ENCODE measurements around the gene RASD2. TPM values are rescaled to one million over a fixed set of nuclear protein-coding genes. Genes with fewer than 3 reads are reported as not detected.

The RASD2 gene
- total RNA-seq, 1 experiment from 2014 or later, result 3.1 TPM

DNA sequence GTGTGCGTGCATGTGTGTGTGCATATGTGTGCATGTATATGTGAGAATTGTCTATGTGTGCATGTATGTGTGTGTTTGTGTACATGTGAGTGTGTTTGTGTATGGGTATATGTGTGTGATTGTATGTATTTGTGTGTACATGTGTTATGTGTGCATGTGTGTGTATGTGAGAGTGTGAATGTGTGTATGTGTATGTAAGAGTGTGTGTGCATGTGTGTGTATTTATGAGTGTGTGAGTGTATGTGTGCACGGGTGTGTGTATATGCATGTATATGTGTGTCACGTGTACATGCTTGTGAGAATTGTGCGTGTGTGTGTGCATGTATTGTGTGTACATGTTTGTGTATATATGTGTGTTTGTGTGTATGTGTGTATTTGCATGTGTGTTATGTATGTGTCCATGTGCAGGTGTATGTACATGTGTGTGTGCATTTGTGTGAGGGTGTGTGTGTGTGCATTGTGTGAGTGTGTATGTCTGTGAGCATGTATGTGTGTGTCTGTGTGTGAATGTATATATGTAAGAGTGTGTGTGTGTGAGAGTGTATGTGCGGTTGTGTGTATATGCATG, 60.5 kb downstream of the RASD2 start:
- no peaks in the 10 kb centered on the region for H3K9me3 Mint-ChIP-seq
- TF ChIP-seq, protein P1, sequence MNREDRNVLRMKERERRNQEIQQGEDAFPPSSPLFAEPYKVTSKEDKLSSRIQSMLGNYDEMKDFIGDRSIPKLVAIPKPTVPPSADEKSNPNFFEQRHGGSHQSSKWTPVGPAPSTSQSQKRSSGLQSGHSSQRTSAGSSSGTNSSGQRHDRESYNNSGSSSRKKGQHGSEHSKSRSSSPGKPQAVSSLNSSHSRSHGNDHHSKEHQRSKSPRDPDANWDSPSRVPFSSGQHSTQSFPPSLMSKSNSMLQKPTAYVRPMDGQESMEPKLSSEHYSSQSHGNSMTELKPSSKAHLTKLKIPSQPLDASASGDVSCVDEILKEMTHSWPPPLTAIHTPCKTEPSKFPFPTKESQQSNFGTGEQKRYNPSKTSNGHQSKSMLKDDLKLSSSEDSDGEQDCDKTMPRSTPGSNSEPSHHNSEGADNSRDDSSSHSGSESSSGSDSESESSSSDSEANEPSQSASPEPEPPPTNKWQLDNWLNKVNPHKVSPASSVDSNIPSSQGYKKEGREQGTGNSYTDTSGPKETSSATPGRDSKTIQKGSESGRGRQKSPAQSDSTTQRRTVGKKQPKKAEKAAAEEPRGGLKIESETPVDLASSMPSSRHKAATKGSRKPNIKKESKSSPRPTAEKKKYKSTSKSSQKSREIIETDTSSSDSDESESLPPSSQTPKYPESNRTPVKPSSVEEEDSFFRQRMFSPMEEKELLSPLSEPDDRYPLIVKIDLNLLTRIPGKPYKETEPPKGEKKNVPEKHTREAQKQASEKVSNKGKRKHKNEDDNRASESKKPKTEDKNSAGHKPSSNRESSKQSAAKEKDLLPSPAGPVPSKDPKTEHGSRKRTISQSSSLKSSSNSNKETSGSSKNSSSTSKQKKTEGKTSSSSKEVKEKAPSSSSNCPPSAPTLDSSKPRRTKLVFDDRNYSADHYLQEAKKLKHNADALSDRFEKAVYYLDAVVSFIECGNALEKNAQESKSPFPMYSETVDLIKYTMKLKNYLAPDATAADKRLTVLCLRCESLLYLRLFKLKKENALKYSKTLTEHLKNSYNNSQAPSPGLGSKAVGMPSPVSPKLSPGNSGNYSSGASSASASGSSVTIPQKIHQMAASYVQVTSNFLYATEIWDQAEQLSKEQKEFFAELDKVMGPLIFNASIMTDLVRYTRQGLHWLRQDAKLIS (CRISPR knock-in tag; IDR thresholded peaks at IDR 0.05; ENCODE audit: borderline replicate concordance), result no peak
- TF ChIP-seq, protein P2, sequence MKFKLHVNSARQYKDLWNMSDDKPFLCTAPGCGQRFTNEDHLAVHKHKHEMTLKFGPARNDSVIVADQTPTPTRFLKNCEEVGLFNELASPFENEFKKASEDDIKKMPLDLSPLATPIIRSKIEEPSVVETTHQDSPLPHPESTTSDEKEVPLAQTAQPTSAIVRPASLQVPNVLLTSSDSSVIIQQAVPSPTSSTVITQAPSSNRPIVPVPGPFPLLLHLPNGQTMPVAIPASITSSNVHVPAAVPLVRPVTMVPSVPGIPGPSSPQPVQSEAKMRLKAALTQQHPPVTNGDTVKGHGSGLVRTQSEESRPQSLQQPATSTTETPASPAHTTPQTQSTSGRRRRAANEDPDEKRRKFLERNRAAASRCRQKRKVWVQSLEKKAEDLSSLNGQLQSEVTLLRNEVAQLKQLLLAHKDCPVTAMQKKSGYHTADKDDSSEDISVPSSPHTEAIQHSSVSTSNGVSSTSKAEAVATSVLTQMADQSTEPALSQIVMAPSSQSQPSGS (CRISPR knock-in tag; IDR thresholded peaks at IDR 0.05; ENCODE audit: borderline replicate concordance, low read depth), result no peak
- TF ChIP-seq OVOL2 (CRISPR knock-in tag; IDR thresholded peaks at IDR 0.05; ENCODE audit: borderline replicate concordance) (no peak), ZNF263 (CRISPR knock-in tag; IDR thresholded peaks at IDR 0.05; ENCODE audit: low read depth) (no peak), NR3C1 (CRISPR knock-in tag; conservative IDR thresholded peaks at IDR 0.05; ENCODE audit: low read depth) (no peak), SOX15 (CRISPR knock-in tag; IDR thresholded peaks at IDR 0.05) (no peak), ZNF121 (CRISPR knock-in tag; IDR thresholded peaks at IDR 0.05) (no peak), NFATC4 (CRISPR knock-in tag; IDR thresholded peaks at IDR 0.05) (no peak), FOXK1 (CRISPR knock-in tag; IDR thresholded peaks at IDR 0.05) (no peak), CREM (CRISPR knock-in tag; IDR thresholded peaks at IDR 0.05) (no peak), RELA (CRISPR knock-in tag; IDR thresholded peaks at IDR 0.05; ENCODE audit: borderline replicate concordance) (no peak)
- TF ChIP-seq, protein P3, sequence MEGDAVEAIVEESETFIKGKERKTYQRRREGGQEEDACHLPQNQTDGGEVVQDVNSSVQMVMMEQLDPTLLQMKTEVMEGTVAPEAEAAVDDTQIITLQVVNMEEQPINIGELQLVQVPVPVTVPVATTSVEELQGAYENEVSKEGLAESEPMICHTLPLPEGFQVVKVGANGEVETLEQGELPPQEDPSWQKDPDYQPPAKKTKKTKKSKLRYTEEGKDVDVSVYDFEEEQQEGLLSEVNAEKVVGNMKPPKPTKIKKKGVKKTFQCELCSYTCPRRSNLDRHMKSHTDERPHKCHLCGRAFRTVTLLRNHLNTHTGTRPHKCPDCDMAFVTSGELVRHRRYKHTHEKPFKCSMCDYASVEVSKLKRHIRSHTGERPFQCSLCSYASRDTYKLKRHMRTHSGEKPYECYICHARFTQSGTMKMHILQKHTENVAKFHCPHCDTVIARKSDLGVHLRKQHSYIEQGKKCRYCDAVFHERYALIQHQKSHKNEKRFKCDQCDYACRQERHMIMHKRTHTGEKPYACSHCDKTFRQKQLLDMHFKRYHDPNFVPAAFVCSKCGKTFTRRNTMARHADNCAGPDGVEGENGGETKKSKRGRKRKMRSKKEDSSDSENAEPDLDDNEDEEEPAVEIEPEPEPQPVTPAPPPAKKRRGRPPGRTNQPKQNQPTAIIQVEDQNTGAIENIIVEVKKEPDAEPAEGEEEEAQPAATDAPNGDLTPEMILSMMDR (IDR thresholded peaks at IDR 0.05), result no peak
- TF ChIP-seq, protein P4, sequence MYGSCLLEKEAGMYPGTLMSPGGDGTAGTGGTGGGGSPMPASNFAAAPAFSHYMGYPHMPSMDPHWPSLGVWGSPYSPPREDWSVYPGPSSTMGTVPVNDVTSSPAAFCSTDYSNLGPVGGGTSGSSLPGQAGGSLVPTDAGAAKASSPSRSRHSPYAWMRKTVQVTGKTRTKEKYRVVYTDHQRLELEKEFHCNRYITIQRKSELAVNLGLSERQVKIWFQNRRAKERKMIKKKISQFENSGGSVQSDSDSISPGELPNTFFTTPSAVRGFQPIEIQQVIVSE (CRISPR knock-in tag; IDR thresholded peaks at IDR 0.05; ENCODE audit: borderline replicate concordance), result no peak
- TF ChIP-seq, protein P5, sequence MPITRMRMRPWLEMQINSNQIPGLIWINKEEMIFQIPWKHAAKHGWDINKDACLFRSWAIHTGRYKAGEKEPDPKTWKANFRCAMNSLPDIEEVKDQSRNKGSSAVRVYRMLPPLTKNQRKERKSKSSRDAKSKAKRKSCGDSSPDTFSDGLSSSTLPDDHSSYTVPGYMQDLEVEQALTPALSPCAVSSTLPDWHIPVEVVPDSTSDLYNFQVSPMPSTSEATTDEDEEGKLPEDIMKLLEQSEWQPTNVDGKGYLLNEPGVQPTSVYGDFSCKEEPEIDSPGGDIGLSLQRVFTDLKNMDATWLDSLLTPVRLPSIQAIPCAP (CRISPR knock-in tag; IDR thresholded peaks at IDR 0.05), result no peak
- TF ChIP-seq, protein P6, sequence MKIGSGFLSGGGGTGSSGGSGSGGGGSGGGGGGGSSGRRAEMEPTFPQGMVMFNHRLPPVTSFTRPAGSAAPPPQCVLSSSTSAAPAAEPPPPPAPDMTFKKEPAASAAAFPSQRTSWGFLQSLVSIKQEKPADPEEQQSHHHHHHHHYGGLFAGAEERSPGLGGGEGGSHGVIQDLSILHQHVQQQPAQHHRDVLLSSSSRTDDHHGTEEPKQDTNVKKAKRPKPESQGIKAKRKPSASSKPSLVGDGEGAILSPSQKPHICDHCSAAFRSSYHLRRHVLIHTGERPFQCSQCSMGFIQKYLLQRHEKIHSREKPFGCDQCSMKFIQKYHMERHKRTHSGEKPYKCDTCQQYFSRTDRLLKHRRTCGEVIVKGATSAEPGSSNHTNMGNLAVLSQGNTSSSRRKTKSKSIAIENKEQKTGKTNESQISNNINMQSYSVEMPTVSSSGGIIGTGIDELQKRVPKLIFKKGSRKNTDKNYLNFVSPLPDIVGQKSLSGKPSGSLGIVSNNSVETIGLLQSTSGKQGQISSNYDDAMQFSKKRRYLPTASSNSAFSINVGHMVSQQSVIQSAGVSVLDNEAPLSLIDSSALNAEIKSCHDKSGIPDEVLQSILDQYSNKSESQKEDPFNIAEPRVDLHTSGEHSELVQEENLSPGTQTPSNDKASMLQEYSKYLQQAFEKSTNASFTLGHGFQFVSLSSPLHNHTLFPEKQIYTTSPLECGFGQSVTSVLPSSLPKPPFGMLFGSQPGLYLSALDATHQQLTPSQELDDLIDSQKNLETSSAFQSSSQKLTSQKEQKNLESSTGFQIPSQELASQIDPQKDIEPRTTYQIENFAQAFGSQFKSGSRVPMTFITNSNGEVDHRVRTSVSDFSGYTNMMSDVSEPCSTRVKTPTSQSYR (CRISPR knock-in tag; IDR thresholded peaks at IDR 0.05), result no peak
- TF ChIP-seq, protein P7, sequence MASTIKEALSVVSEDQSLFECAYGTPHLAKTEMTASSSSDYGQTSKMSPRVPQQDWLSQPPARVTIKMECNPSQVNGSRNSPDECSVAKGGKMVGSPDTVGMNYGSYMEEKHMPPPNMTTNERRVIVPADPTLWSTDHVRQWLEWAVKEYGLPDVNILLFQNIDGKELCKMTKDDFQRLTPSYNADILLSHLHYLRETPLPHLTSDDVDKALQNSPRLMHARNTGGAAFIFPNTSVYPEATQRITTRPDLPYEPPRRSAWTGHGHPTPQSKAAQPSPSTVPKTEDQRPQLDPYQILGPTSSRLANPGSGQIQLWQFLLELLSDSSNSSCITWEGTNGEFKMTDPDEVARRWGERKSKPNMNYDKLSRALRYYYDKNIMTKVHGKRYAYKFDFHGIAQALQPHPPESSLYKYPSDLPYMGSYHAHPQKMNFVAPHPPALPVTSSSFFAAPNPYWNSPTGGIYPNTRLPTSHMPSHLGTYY (CRISPR knock-in tag; IDR thresholded peaks at IDR 0.05), result no peak
- 0 out of 2 replicates have a peak, but pooled peaks cover 2% of the 10 kb centered on the region for H3K27me3 Mint-ChIP-seq (ENCODE audit: low read depth)
- no peak overlapping the region for H3K4me3 Mint-ChIP-seq
- H3K27ac Mint-ChIP-seq, result no peak overlapping the region
- ChIA-PET POLR2A (no interaction called here), CTCF (no interaction called here)
- DNase-seq (ENCODE audit: low spot score), result no peak
- no peaks in the 10 kb centered on the region for H3K36me3 Mint-ChIP-seq
- no peaks in the 10 kb centered on the region for H3K4me1 Mint-ChIP-seq
- no peak for ATAC-seq
